Muscle of leg (tissue), 11 donors: ENCODE data around the gene PURA. TPM values are rescaled to one million over a fixed set of nuclear protein-coding genes. Genes with fewer than 3 reads are reported as not detected.

Source experiments
- DNase-seq: peaks from one replicate; pipeline ENCODE4 v3.0.0; 2013
- H3K27ac ChIP-seq: one replicate; pipeline ENCODE4 v1.5.1; 2013; ENCODE audit warnings: mild to moderate bottlenecking, low read length, control low read depth
- H3K27me3 ChIP-seq: one replicate; pipeline ENCODE4 v1.6.1; 2013; ENCODE audit warnings: low read length; ENCODE audit not compliant: control insufficient read depth, insufficient read depth
- H3K36me3 ChIP-seq: one replicate; pipeline ENCODE4 v1.6.1; 2013; ENCODE audit warnings: low read length; ENCODE audit not compliant: control insufficient read depth, insufficient read depth
- H3K4me1 ChIP-seq: one replicate; pipeline ENCODE4 v1.6.1; 2013; ENCODE audit warnings: low read length; ENCODE audit not compliant: control insufficient read depth, insufficient read depth
- H3K4me3 ChIP-seq: one replicate; pipeline ENCODE4 v1.5.1; 2013; ENCODE audit warnings: low read length, control low read depth
- H3K9me3 ChIP-seq: replicated peaks from 2 replicates; pipeline ENCODE4 v1.6.1; 2013; ENCODE audit warnings: low read depth, low read length; ENCODE audit not compliant: control insufficient read depth
- WGBS: methylation state at CpG from one replicate; pipeline ENCODE4 v1.1.5; 2013; ENCODE audit warnings: missing lambda C conversion rate; ENCODE audit not compliant: insufficient coverage; 5-methylcytosine and 5-hydroxymethylcytosine counted together
- polyA plus RNA-seq, 8 donors: library from polyadenylated mRNA; unstranded; fragments of 120-200 nt; gene quantifications; one replicate each; pipeline versions ENCODE4 v1.2.1 to v1.2.3, GENCODE V29; 2013; ENCODE audit warnings: inconsistent platforms in 1 of 8, low replicate concordance in 1 of 8; ENCODE audit not compliant: insufficient read length in 8 of 8, insufficient read depth in 1 of 8
- total RNA-seq: library from RNA; stranded (reverse); fragments of 120-200 nt; gene quantifications from one replicate; pipeline ENCODE4 v1.2.4, GENCODE V29; 2013

The PURA gene
- total and polyA plus RNA-seq, 9 donors: 5.9 to 12.5 (median 8.2) TPM

- peak; percentile 50 for DNase-seq
- no peaks in the 10 kb centered on the region for H3K4me1 ChIP-seq
- H3K36me3 ChIP-seq: no peaks in the 10 kb centered on the region
- WGBS: no CpG with 5 or more reads among the region's 3 CpGs
- no peak overlapping the region for H3K4me3 ChIP-seq
- no peak overlapping the region for H3K27ac ChIP-seq
- no peaks in the 10 kb centered on the region for H3K9me3 ChIP-seq
- no peaks in the 10 kb centered on the region for H3K27me3 ChIP-seq
Measured at GRCh38 chr5:140131967-140132409, 18.1 kb downstream of the PURA start.

GRCh38 chr5:140133514-140134167, 19.7 kb downstream of the PURA start:
- H3K4me1 ChIP-seq: no peaks in the 10 kb centered on the region
- WGBS: 90% methylated on average over 2 of the region's 4 CpGs
- DNase-seq: no peak
- H3K27me3 ChIP-seq: no peaks in the 10 kb centered on the region
- no peak overlapping the region for H3K27ac ChIP-seq
- no peaks in the 10 kb centered on the region for H3K36me3 ChIP-seq
- H3K9me3 ChIP-seq: no peaks in the 10 kb centered on the region
- no peak overlapping the region for H3K4me3 ChIP-seq

GRCh38 chr5:140134277-140134935, 20.5 kb downstream of the PURA start:
- no peaks in the 10 kb centered on the region for H3K9me3 ChIP-seq
- H3K27ac ChIP-seq: no peak overlapping the region
- H3K36me3 ChIP-seq: no peaks in the 10 kb centered on the region
- 89% methylated on average over 2 of the region's 2 CpGs for WGBS
- no peak for DNase-seq
- no peak overlapping the region for H3K4me3 ChIP-seq
- no peaks in the 10 kb centered on the region for H3K27me3 ChIP-seq
- H3K4me1 ChIP-seq: no peaks in the 10 kb centered on the region

GRCh38 chr5:140135127-140135526, 21.2 kb downstream of the PURA start:
- no peak for DNase-seq
- no peaks in the 10 kb centered on the region for H3K9me3 ChIP-seq
- no peaks in the 10 kb centered on the region for H3K4me1 ChIP-seq
- no peaks in the 10 kb centered on the region for H3K36me3 ChIP-seq
- H3K27me3 ChIP-seq: no peaks in the 10 kb centered on the region
- H3K4me3 ChIP-seq: no peak overlapping the region
- no peak overlapping the region for H3K27ac ChIP-seq

GRCh38 chr5:140136624-140137023, 22.7 kb downstream of the PURA start:
- no peak overlapping the region for H3K4me3 ChIP-seq
- WGBS: 78% methylated on average over 1 of the region's 1 CpG

GRCh38 chr5:140140435-140140834, 26.5 kb downstream of the PURA start:
- Histone ChIP-seq H3K27ac (no peak overlapping the region), H3K4me3 (no peak overlapping the region), H3K9me3 (no peaks in the 10 kb centered on the region), H3K4me1 (peaks cover under 1% of the 10 kb centered on the region), H3K27me3 (peaks cover 14% of the 10 kb centered on the region), H3K36me3 (no peaks in the 10 kb centered on the region)
- no peak for DNase-seq
- 96% methylated on average over 2 of the region's 3 CpGs for WGBS

More at GRCh38 chr5:140136624-140137023, 22.7 kb downstream of the PURA start:
- no peaks in the 10 kb centered on the region for H3K4me1 ChIP-seq
- no peaks in the 10 kb centered on the region for H3K27me3 ChIP-seq
- H3K9me3 ChIP-seq: no peaks in the 10 kb centered on the region
- no peak overlapping the region for H3K27ac ChIP-seq
- no peaks in the 10 kb centered on the region for H3K36me3 ChIP-seq
- no peak for DNase-seq

GRCh38 chr5:140141241-140141640, 27.3 kb downstream of the PURA start:
- Histone ChIP-seq H3K9me3 (no peaks in the 10 kb centered on the region), H3K27me3 (peaks cover 22% of the 10 kb centered on the region), H3K27ac (no peak overlapping the region), H3K4me1 (peaks cover 7% of the 10 kb centered on the region), H3K36me3 (no peaks in the 10 kb centered on the region), H3K4me3 (no peak overlapping the region)
- no peak for DNase-seq

GRCh38 chr5:140142246-140142645, 28.3 kb downstream of the PURA start:
- Histone ChIP-seq H3K4me1 (peaks cover 10% of the 10 kb centered on the region), H3K27me3 (peaks cover 30% of the 10 kb centered on the region), H3K9me3 (no peaks in the 10 kb centered on the region), H3K36me3 (no peaks in the 10 kb centered on the region), H3K4me3 (no peak overlapping the region), H3K27ac (no peak overlapping the region)
- DNase-seq: no peak
- 64% methylated on average over 4 of the region's 5 CpGs for WGBS

GRCh38 chr5:140142856-140143255, 28.9 kb downstream of the PURA start:
- 85% methylated on average over 6 of the region's 7 CpGs for WGBS
- Histone ChIP-seq H3K27me3 (peaks cover 36% of the 10 kb centered on the region), H3K4me1 (peaks cover 10% of the 10 kb centered on the region), H3K9me3 (no peaks in the 10 kb centered on the region), H3K4me3 (no peak overlapping the region), H3K36me3 (no peaks in the 10 kb centered on the region), H3K27ac (no peak overlapping the region)
- DNase-seq: no peak

GRCh38 chr5:140143521-140144258, 29.8 kb downstream of the PURA start:
- Histone ChIP-seq H3K9me3 (no peaks in the 10 kb centered on the region), H3K27me3 (peaks cover 44% of the 10 kb centered on the region), H3K36me3 (no peaks in the 10 kb centered on the region), H3K27ac (no peak overlapping the region), H3K4me1 (peaks cover 10% of the 10 kb centered on the region), H3K4me3 (no peak overlapping the region)
- no CpG with 5 or more reads among the region's 3 CpGs for WGBS
- DNase-seq: no peak
